NCI-H226 (cell line): ENCODE results near the gene DIAPH3.

Experiments used
- DNase-seq: peaks from one replicate; pipeline ENCODE4 v3.0.0-alpha.2; 2015

Gene DIAPH3

GRCh38 chr13:59665184-59665583 is 498.5 kb downstream of the DIAPH3 start:
- DNase-seq = no peak

GRCh38 chr13:59664586-59664985 is 499.1 kb downstream of the DIAPH3 start:
- DNase-seq = no peak

- no peak for DNase-seq
Measured at GRCh38 chr13:59663707-59664106, 500.0 kb downstream of the DIAPH3 start.

- DNase-seq = no peak
Measured at GRCh38 chr13:59660582-59660981, 503.1 kb downstream of the DIAPH3 start.

- DNase-seq = no peak
Measured at GRCh38 chr13:59659981-59660380, 503.7 kb downstream of the DIAPH3 start.

- DNase-seq = no peak
Measured at GRCh38 chr13:59658738-59659330, 504.9 kb downstream of the DIAPH3 start.

- DNase-seq = no peak
Measured at GRCh38 chr13:59658027-59658737, 505.5 kb downstream of the DIAPH3 start.

- no peak for DNase-seq
Measured at GRCh38 chr13:59653916-59654315, 509.8 kb downstream of the DIAPH3 start.

- no peak for DNase-seq
Measured at GRCh38 chr13:59651479-59651878, 512.2 kb downstream of the DIAPH3 start.

- DNase-seq = no peak
Measured at GRCh38 chr13:59643906-59644626, 519.7 kb downstream of the DIAPH3 start.

- no peak for DNase-seq
Measured at GRCh38 chr13:59643364-59643841, 520.3 kb downstream of the DIAPH3 start.

- DNase-seq = peak; percentile 3
Measured at GRCh38 chr13:59641817-59642216, 521.9 kb downstream of the DIAPH3 start.

GRCh38 chr13:59641261-59641660 is 522.5 kb downstream of the DIAPH3 start:
- DNase-seq = no peak

GRCh38 chr13:59638404-59638803 is 525.3 kb downstream of the DIAPH3 start:
- DNase-seq = no peak

- no peak for DNase-seq
Measured at GRCh38 chr13:59635589-59635988, 528.1 kb downstream of the DIAPH3 start.

GRCh38 chr13:59633290-59633689 is 530.4 kb downstream of the DIAPH3 start:
- no peak for DNase-seq

GRCh38 chr13:59631271-59631670 is 532.5 kb downstream of the DIAPH3 start:
- DNase-seq = no peak

GRCh38 chr13:59625111-59625510 is 538.6 kb downstream of the DIAPH3 start:
- DNase-seq = no peak

GRCh38 chr13:59623206-59623915 is 540.4 kb downstream of the DIAPH3 start:
- DNase-seq = no peak

GRCh38 chr13:59621773-59622172 is 542.0 kb downstream of the DIAPH3 start:
- DNase-seq = no peak
